ENCODE measurements around the gene EXT2. TPM values are rescaled to one million over a fixed set of nuclear protein-coding genes. Genes with fewer than 3 reads are reported as not detected.

The EXT2 gene
- total RNA-seq, 2 donors from 2014 or later = 26.6 to 28.8 TPM

DNA sequence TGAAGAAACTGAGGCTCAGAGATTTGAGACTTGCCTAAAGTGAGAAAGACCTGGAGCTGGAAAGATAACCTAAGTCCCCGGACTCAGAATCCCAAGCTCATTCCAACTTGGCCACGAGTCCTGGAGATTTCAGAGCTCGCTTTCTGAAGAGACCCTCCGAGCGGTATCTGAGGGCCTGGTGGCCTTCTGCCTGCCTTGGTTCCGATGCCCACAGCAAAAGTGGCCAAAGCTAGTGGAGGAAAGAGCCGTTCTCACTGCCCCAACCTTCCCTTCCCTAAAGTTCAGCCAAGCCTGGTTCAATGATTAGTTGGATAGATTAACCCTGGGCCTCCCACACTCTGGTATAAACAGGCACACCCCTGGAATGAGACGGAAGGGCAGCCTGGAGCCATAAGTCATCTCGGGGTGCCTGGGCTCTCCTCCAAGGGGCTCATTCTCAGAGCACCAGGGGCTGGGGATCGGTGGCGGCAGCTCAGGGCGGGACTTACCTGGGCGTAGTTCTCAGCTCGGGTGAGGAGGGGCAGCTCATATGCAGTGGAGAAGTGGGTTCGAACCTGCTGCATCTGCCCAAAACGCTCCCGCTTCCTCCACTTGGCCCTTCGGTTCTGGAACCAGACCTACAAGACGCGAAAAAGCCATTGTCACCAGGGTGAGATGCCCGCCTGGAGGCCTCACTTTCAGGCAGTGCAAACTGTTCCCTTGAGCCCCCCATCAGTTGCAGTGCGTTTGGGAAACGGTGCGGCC lies 171.7 kb downstream of the EXT2 start:
- peaks cover 0 to 2% of the 10 kb centered on the region in 2 donors for H3K36me3 Mint-ChIP-seq (ENCODE audit: insufficient read depth in 2 of 2)
- ATAC-seq (replicated peaks in 1 of 2) = no peak
- H3K9me3 Mint-ChIP-seq = no peaks in the 10 kb centered on the region
- no peaks in the 10 kb centered on the region for H3K4me1 Mint-ChIP-seq (ENCODE audit: low read depth)
- no peaks in the 10 kb centered on the region for H3K27me3 Mint-ChIP-seq (ENCODE audit: low read depth)
- DNase-seq = no peak
- no peak overlapping the region for H3K27ac Mint-ChIP-seq
- H3K4me3 Mint-ChIP-seq = no peak overlapping the region

DNA sequence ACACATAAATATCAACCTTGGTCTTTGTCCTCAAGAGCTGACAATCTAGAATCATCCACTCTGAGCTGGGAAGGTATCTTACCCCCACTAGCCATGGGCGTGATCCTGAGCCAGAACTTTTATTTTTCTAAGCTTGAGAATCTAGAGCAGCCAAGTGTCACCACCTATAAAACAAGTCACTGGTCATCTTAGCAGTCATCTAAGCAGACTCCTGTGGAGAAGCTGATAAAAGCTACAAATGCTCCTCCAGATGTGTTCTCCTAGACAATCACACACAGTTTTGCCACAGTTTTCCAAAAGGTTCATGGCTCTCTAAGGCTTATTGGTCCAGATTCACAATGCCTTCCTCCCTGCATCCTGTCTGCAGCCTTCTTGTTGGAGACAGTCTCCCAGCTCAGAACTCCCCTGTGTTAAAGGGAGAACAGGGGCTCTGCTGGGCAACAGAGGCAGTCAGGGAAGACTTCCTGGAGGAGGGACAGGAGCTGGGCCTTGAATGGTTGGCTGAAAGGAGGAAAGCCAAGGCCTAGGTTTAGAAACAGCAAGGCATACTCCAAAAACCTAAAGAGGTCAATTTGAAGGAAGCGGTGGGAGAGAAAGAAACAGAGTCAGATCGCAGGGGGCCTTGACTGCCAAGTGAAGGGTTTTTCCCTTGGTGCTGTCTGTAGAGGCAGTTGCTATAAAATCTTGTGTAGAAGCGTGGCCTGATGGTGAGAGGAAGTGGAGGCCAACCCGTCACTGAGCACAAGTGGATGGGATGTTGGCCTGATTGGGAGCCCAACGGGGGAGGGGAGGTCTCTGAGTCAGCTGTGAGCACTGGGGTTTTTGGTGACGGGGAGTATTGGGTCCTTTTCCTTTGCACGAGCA lies 172.5 kb downstream of the EXT2 start:
- ATAC-seq (replicated peaks in 1 of 2) (no peak), DNase-seq (no peak)
- H3K27ac Mint-ChIP-seq = no peak overlapping the region
- H3K36me3 Mint-ChIP-seq (ENCODE audit: insufficient read depth in 2 of 2) = peaks cover 0 to 2% of the 10 kb centered on the region in 2 donors
- H3K9me3 Mint-ChIP-seq = no peaks in the 10 kb centered on the region
- H3K4me1 Mint-ChIP-seq (ENCODE audit: low read depth) = no peaks in the 10 kb centered on the region
- H3K27me3 Mint-ChIP-seq (ENCODE audit: low read depth) = no peaks in the 10 kb centered on the region
- H3K4me3 Mint-ChIP-seq = no peak overlapping the region

- DNase-seq (no peak), ATAC-seq (replicated peaks in 1 of 2) (no peak)
- Mint-ChIP-seq H3K4me3 (no peak overlapping the region), H3K36me3 (ENCODE audit: insufficient read depth in 2 of 2) (peaks cover 0 to 2% of the 10 kb centered on the region in 2 donors), H3K9me3 (no peaks in the 10 kb centered on the region), H3K27ac (no peak overlapping the region), H3K27me3 (ENCODE audit: low read depth) (no peaks in the 10 kb centered on the region), H3K4me1 (ENCODE audit: low read depth) (no peaks in the 10 kb centered on the region)
Observed at GRCh38 chr11:44268614-44269080, 173.2 kb downstream of the EXT2 start.

DNA sequence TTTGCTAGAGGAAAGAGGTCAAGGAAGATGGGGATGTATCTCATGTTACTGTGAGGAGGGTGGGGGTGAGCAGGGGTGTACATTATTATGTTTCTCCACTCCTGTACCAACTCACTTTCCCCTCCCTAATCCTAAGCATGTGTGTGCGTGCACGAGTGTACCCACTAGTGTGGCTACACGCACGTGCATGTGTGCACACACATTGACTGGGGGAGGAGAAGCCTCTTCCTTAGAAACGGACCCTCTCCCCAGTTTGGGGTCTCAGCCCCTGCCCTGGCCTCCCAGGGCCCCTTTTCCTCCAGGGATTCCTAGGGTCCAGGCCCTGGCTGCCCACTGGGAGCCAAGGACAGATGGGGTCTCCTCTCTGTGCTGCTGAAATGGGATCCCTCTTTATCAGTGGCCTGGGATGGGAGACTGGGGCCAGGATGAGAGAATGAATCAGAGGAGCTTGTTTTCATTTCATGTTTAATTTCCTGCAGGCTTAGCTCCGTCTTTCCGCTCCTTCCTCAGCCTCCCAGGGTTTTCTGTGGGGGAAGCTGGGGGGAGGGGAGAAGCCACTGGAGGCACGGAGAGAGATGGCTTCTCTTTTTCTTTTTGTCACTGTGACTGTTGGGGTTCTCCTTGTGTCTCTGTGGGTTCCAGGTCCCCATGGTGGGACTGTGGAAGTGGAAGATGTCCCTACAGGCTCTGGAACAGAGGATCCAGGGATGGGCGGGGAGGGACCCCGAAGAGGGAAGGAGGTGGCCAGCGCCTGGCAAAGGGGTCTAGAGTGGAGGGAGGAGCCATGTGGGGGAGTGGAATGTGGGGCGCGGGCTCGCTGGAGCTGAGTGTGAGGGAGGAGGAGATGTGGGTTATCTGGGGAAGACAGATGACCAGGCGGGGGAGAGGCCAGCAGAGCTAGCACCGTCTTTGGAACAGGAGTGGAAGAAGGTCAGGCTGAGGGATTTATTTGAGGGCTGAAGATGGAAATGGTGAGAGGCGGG lies 174.2 kb downstream of the EXT2 start:
- H3K4me3 Mint-ChIP-seq = no peak overlapping the region
- H3K27me3 Mint-ChIP-seq (ENCODE audit: low read depth) = no peaks in the 10 kb centered on the region
- no peaks in the 10 kb centered on the region for H3K9me3 Mint-ChIP-seq
- H3K4me1 Mint-ChIP-seq (ENCODE audit: low read depth) = no peaks in the 10 kb centered on the region
- no peak for DNase-seq
- peaks cover 0 to 2% of the 10 kb centered on the region in 2 donors for H3K36me3 Mint-ChIP-seq (ENCODE audit: insufficient read depth in 2 of 2)
- no peak overlapping the region for H3K27ac Mint-ChIP-seq
- no peak for ATAC-seq (replicated peaks in 1 of 2)

- H3K4me1 Mint-ChIP-seq (ENCODE audit: low read depth) = no peaks in the 10 kb centered on the region
- no peak overlapping the region for H3K4me3 Mint-ChIP-seq
- H3K9me3 Mint-ChIP-seq = no peaks in the 10 kb centered on the region
- peaks cover 0 to 2% of the 10 kb centered on the region in 2 donors for H3K36me3 Mint-ChIP-seq (ENCODE audit: insufficient read depth in 2 of 2)
- DNase-seq = no peak
- ATAC-seq (replicated peaks in 1 of 2) = no peak
- H3K27me3 Mint-ChIP-seq (ENCODE audit: low read depth) = no peaks in the 10 kb centered on the region
- no peak overlapping the region for H3K27ac Mint-ChIP-seq
Observed at GRCh38 chr11:44270403-44271273, 175.2 kb downstream of the EXT2 start.

DNA sequence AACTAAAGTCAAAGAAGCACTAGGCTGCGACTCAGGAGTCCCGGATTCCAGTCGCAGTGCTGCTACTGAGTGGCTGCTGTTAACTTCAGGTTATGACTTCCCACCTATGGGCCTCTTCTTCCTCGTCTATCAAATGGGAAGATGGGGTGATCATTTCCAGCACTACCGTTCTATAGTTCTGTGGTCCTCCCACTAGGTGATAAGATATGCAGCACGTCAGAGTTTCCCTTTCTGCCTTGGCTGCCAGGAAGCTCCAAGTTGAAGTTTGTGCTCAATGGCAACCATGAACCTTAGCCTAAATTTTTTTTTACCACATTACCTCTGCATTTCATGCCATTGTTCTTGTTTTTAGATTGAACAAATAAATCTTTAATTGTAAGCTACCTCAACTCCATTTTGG lies 175.8 kb downstream of the EXT2 start:
- Mint-ChIP-seq H3K9me3 (no peaks in the 10 kb centered on the region), H3K4me1 (ENCODE audit: low read depth) (no peaks in the 10 kb centered on the region), H3K27me3 (ENCODE audit: low read depth) (no peaks in the 10 kb centered on the region), H3K36me3 (ENCODE audit: insufficient read depth in 2 of 2) (peaks cover 0 to 2% of the 10 kb centered on the region in 2 donors), H3K27ac (no peak overlapping the region), H3K4me3 (no peak overlapping the region)
- DNase-seq (no peak), ATAC-seq (replicated peaks in 1 of 2) (no peak)

DNA sequence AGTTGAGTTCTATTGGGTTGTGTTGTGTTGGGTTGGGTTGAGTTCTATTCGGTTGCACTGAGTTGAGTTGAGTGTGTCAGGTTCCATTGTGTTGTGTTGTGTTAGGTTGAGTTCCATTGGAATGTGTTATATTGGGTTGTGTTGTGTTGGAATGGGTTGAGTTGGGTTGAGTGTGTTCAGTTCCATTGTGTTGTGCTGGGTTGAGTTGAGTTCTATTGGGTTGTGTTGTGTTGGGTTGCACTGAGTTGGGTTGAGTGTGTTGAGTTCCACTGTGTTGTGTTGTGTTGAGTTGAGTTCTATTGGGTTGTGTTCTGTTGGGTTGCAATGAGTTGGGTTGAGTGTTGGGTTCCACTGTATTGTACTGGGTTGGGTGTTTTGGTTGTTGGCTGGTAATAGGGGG lies 178.9 kb downstream of the EXT2 start:
- H3K4me3 Mint-ChIP-seq = no peak overlapping the region
- no peak overlapping the region for H3K27ac Mint-ChIP-seq
- H3K36me3 Mint-ChIP-seq (ENCODE audit: insufficient read depth in 2 of 2) = peaks cover 0 to 2% of the 10 kb centered on the region in 2 donors
- H3K4me1 Mint-ChIP-seq (ENCODE audit: low read depth) = no peaks in the 10 kb centered on the region
- ATAC-seq (replicated peaks in 1 of 2) (no peak), DNase-seq (no peak)
- no peaks in the 10 kb centered on the region for H3K27me3 Mint-ChIP-seq (ENCODE audit: low read depth)
- H3K9me3 Mint-ChIP-seq = no peaks in the 10 kb centered on the region

DNA sequence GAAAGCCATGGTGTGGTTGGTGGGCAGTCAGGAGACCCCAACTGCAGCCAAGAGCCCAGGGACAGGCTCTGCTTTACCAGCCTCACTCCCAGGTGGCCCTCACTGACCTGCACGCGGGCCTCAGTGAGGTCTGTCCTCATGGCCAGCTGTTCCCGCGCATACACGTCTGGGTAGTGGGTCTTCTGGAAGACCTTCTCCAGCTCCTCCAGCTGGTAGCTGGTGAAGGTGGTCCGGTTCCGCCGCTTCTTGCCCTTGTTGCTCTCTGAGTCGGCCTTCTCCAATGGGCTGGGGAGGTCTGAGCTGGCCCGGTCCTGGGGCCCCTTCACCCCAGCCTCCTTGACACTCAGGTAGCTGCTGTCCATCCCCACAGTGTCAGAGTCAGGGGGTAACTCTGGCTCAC lies 179.8 kb downstream of the EXT2 start:
- Mint-ChIP-seq H3K4me3 (no peak overlapping the region), H3K27me3 (ENCODE audit: low read depth) (peaks cover 5% of the 10 kb centered on the region), H3K27ac (no peak overlapping the region), H3K36me3 (ENCODE audit: insufficient read depth in 2 of 2) (peaks cover 0 to 2% of the 10 kb centered on the region in 2 donors), H3K4me1 (ENCODE audit: low read depth) (no peaks in the 10 kb centered on the region), H3K9me3 (no peaks in the 10 kb centered on the region)
- DNase-seq (no peak), ATAC-seq (replicated peaks in 1 of 2) (no peak)

- peaks cover 5% of the 10 kb centered on the region for H3K27me3 Mint-ChIP-seq (ENCODE audit: low read depth)
- H3K4me3 Mint-ChIP-seq = no peak overlapping the region
- DNase-seq (no peak), ATAC-seq (replicated peaks in 1 of 2) (no peak)
- peaks cover 0 to 2% of the 10 kb centered on the region in 2 donors for H3K36me3 Mint-ChIP-seq (ENCODE audit: insufficient read depth in 2 of 2)
- no peak overlapping the region for H3K27ac Mint-ChIP-seq
- no peaks in the 10 kb centered on the region for H3K9me3 Mint-ChIP-seq
- H3K4me1 Mint-ChIP-seq (ENCODE audit: low read depth) = no peaks in the 10 kb centered on the region
Observed at GRCh38 chr11:44275961-44276550, 180.6 kb downstream of the EXT2 start.

DNA sequence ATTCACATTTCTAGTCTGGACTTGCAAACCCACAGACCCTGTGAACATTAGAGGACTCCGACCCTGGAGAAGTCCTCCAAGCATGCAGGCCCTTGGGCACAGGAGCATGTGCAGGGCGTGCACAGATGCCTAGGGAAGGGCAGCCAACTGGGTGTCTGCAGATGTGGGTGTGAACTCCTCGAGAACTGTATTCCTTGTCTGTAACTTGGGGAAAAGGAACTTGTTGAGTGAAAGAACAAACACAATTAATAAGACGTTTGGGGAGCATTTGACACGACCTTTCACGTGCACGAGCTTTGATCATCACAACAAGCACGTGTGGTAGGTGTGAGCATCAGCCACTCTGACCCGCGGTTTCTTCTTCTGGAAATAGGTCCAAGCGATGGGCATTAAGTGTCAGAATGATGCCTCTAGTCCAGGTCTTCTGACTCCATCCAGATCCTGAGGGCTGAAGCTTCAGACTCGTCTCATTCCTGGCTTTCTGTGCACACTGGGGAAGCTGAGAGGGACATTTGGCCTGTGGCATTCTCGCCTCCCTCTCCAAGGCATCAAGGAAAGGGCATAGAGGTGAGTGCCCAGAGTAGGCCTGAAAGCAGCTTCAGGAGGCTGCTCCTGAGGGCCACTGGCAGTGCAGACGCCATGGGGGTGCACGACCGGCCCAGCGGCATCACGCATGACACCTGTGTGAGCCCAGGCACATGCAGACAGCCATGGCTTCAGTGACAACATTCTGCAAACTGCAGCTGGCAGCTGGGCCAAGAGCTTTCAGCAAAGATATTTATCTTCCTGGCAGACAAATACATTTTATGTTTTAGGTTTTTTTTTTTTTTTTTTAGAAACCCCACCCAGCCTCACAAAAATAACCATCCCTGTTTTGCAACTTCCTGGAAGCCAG lies 182.0 kb downstream of the EXT2 start:
- Mint-ChIP-seq H3K9me3 (no peaks in the 10 kb centered on the region), H3K4me3 (no peak overlapping the region), H3K36me3 (ENCODE audit: insufficient read depth in 2 of 2) (no peaks in the 10 kb centered on the region), H3K4me1 (ENCODE audit: low read depth) (no peaks in the 10 kb centered on the region), H3K27ac (no peak overlapping the region), H3K27me3 (ENCODE audit: low read depth) (peaks cover 5% of the 10 kb centered on the region)
- DNase-seq (no peak), ATAC-seq (replicated peaks in 1 of 2) (no peak)

- Mint-ChIP-seq H3K4me3 (no peak overlapping the region), H3K9me3 (no peaks in the 10 kb centered on the region), H3K27ac (no peak overlapping the region), H3K4me1 (ENCODE audit: low read depth) (no peaks in the 10 kb centered on the region), H3K36me3 (ENCODE audit: insufficient read depth in 2 of 2) (no peaks in the 10 kb centered on the region), H3K27me3 (ENCODE audit: low read depth) (peaks cover 5% of the 10 kb centered on the region)
- DNase-seq (no peak), ATAC-seq (replicated peaks in 1 of 2) (no peak)
Observed at GRCh38 chr11:44279483-44279882, 184.0 kb downstream of the EXT2 start.

Data from activated T-cell treated with anti-CD3 and anti-CD28 coated beads, Interleukin-2, amount 50 U/mL, for 72 hours (primary cell).